ENCODE measurements around the gene HLA-DMA. TPM values are rescaled to one million over a fixed set of nuclear protein-coding genes. Genes with fewer than 3 reads are reported as not detected.
"Not testable (repeated sequence)": the region's sequence is repeated elsewhere in the genome, so short reads cannot be mapped to it uniquely, and the experiment has no call there.

The HLA-DMA gene
- total RNA-seq, 1 experiment from 2014 or later, result 3.0 TPM

DNA sequence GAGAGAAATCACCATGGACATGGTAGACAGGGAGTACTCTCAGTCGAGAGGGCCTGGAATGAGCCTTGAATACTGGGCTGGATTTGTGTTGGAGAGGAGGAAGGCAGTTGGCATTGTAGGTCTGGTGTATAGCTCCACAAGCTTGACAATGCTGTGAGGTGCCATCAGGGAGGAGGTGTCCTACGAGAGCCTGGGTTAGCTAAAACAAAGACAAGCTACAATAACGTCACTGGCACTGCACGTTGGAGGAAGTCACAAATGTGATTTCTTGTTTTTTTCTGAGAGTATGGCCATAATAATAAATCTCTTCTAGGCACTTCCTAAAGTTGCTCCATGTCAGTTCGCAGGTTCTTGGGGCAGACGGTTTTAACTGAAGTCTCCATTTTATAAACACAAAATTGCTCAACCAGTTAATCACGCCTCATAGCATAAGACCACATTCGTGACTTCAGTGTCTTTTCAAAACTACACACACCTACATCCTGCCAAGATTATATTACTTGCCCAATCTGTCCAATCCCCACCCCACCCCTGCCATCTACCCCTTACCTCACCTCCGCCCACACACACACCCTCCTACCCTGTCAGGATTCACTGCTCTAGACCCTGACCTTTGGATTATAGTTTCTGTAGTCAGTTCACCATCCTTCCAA lies 7.7 kb downstream of the HLA-DMA start:
- DNase-seq, result no peak
- BruUV-seq (replicated peaks), result no TSS peak
- ATAC-seq, result no peak
- TF ChIP-seq, protein P1, sequence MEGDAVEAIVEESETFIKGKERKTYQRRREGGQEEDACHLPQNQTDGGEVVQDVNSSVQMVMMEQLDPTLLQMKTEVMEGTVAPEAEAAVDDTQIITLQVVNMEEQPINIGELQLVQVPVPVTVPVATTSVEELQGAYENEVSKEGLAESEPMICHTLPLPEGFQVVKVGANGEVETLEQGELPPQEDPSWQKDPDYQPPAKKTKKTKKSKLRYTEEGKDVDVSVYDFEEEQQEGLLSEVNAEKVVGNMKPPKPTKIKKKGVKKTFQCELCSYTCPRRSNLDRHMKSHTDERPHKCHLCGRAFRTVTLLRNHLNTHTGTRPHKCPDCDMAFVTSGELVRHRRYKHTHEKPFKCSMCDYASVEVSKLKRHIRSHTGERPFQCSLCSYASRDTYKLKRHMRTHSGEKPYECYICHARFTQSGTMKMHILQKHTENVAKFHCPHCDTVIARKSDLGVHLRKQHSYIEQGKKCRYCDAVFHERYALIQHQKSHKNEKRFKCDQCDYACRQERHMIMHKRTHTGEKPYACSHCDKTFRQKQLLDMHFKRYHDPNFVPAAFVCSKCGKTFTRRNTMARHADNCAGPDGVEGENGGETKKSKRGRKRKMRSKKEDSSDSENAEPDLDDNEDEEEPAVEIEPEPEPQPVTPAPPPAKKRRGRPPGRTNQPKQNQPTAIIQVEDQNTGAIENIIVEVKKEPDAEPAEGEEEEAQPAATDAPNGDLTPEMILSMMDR (conservative IDR thresholded peaks at IDR 0.05; ENCODE audit: low read depth, low read length), result no peak
- TF ChIP-seq EZH2phosphoT487 (IDR thresholded peaks at IDR 0.05; ENCODE audit: borderline replicate concordance, low read length), result no peak
- no peak for TF ChIP-seq EZH2 (IDR thresholded peaks at IDR 0.05; ENCODE audit: low read length, unreplicated experiment)
- ChIA-PET POLR2A (ENCODE audit: unreplicated experiment) (no interaction called here), CTCF (no interaction called here)
- Histone ChIP-seq H3K4me1 (ENCODE audit: insufficient read depth, low read length) (peaks cover 3% of the 10 kb centered on the region; the same call in 1 of the 2 replicates), H3K27ac (ENCODE audit: low read length) (no peak overlapping the region), H2AFZ (ENCODE audit: low read length) (no peak overlapping the region), H3K79me2 (ENCODE audit: low read length) (no peaks in the 10 kb centered on the region), H3K27me3 (ENCODE audit: low read length) (no peaks in the 10 kb centered on the region), H4K20me1 (ENCODE audit: low read length) (no peaks in the 10 kb centered on the region), H3F3A (ENCODE audit: low read length, unreplicated experiment) (no peaks in the 10 kb centered on the region), H3K4me2 (ENCODE audit: low read length) (no peak overlapping the region), H3K4me3 (ENCODE audit: low read length) (no peak overlapping the region), H3K9me2 (replicated peaks; ENCODE audit: low read length) (no peaks in the 10 kb centered on the region), H3K9ac (ENCODE audit: low read length) (no peak overlapping the region), H3K36me3 (ENCODE audit: low read depth, low read length) (no peaks in the 10 kb centered on the region), H3K9me3 (ENCODE audit: low read length) (0 out of 2 replicates have a peak, but pooled peaks cover 10% of the 10 kb centered on the region)
- intact Hi-C loops (cut with micrococcal nuclease), result no loop called here

DNA sequence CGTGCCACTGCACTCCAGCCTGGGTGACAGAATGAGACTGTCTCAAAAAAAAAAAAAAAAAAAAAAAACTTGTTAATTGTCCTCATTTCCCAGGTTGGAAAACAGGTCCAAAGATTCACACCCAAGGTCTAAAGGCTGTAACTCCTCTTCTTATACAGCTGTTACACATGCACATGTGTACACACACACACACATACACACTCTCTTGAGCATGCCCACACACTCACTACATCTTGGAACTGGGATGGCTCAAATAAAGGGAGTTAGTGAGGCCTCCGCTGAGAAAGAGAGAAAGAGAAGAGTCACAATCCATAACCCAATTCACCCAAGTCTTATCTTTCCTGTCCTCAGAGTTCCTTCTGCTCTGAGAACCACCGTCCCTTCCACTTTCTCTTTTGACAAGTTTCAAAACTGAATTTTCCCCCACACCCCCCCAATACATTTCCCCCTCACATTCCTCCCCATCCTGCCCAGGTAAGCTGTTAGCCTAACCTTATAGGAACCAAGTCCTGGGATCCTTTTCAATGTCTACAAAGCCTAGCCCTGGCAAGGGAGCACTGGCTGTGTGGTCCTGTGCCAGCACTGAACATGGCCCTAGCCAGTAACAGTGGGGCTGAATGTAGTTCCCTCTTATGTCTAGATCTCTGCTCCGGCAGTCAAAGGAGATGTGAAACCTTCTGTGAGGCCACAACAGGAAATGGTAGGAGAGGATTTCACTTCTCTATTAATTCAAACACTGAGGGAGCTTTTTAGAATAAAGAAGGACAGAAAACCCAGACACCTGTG lies 8.8 kb downstream of the HLA-DMA start:
- intact Hi-C loops (cut with micrococcal nuclease), result no loop called here
- H3K9me2 ChIP-seq (replicated peaks; ENCODE audit: low read length), result no peaks in the 10 kb centered on the region
- 0 out of 2 replicates have a peak, but pooled peaks cover 10% of the 10 kb centered on the region for H3K9me3 ChIP-seq (ENCODE audit: low read length)
- no peak overlapping the region for H2AFZ ChIP-seq (ENCODE audit: low read length)
- CTCF ChIA-PET, result no interaction called here
- POLR2A ChIA-PET (ENCODE audit: unreplicated experiment), result no interaction called here
- H3F3A ChIP-seq (ENCODE audit: low read length, unreplicated experiment), result no peaks in the 10 kb centered on the region
- H3K36me3 ChIP-seq (ENCODE audit: low read depth, low read length), result no peaks in the 10 kb centered on the region
- H3K9ac ChIP-seq (ENCODE audit: low read length), result no peak overlapping the region
- no TSS peak for BruUV-seq (replicated peaks)
- ATAC-seq (no peak), DNase-seq (no peak)
- H3K27me3 ChIP-seq (ENCODE audit: low read length), result 0 out of 2 replicates have a peak, but pooled peaks cover 5% of the 10 kb centered on the region
- H3K4me3 ChIP-seq (ENCODE audit: low read length), result no peak overlapping the region
- no peak overlapping the region for H3K27ac ChIP-seq (ENCODE audit: low read length)
- no peak overlapping the region for H3K4me2 ChIP-seq (ENCODE audit: low read length)
- no peak for TF ChIP-seq EZH2 (IDR thresholded peaks at IDR 0.05; ENCODE audit: low read length, unreplicated experiment)
- TF ChIP-seq EZH2phosphoT487 (IDR thresholded peaks at IDR 0.05; ENCODE audit: borderline replicate concordance, low read length), result no peak
- TF ChIP-seq, protein P1 (conservative IDR thresholded peaks at IDR 0.05; ENCODE audit: low read depth, low read length), result no peak
- H3K79me2 ChIP-seq (ENCODE audit: low read length), result no peaks in the 10 kb centered on the region
- H3K4me1 ChIP-seq (ENCODE audit: insufficient read depth, low read length), result peaks cover 3% of the 10 kb centered on the region; the same call in 1 of the 2 replicates
- H4K20me1 ChIP-seq (ENCODE audit: low read length), result no peaks in the 10 kb centered on the region

DNA sequence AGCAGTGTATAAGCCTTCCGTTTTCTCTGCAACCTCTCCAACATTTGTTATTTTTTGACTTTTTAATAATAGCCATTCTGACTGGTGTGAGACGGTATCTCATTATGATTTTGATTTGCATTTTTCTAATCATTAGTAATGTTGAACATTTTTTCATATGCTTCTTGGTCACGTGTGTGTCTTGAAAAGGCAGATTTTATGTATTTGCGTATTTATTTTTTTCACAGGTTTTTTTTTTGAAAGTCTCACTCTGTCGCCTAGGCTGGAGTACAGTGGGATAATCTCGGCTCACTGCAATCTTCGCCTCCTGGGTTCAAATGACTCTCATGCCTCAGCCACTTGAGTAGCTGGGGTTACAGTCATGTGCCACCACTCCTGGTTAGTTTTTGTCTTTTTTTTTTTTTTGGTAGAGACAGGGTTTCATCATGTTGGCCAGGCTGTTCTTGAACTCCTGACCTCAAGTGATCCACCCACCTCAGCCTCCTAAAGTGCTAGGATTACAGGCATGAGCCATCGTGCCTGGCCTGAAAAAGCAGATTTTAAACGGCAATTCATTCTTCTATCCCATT lies 10.3 kb downstream of the HLA-DMA start:
- H2AFZ ChIP-seq (ENCODE audit: low read length); H3K9me3 ChIP-seq (ENCODE audit: low read length); intact Hi-C loops (cut with micrococcal nuclease); DNase-seq; H3F3A ChIP-seq (ENCODE audit: low read length, unreplicated experiment); H3K4me2 ChIP-seq (ENCODE audit: low read length); H3K79me2 ChIP-seq (ENCODE audit: low read length); H3K9ac ChIP-seq (ENCODE audit: low read length); ATAC-seq; POLR2A ChIA-PET (ENCODE audit: unreplicated experiment); BruUV-seq (replicated peaks); H3K27ac ChIP-seq (ENCODE audit: low read length); H3K9me2 ChIP-seq (replicated peaks; ENCODE audit: low read length); H3K36me3 ChIP-seq (ENCODE audit: low read depth, low read length); H4K20me1 ChIP-seq (ENCODE audit: low read length); H3K4me1 ChIP-seq (ENCODE audit: insufficient read depth, low read length); H3K4me3 ChIP-seq (ENCODE audit: low read length): not testable (repeated sequence)
- CTCF ChIA-PET, result interaction anchor here (1.0 kb wide), 1 partner anchor 42 kb away, joined by 6 read pairs; no protein-coding TSS in a partner anchor
- H3K27me3 ChIP-seq (ENCODE audit: low read length), result peaks cover 14% of the 10 kb centered on the region

Data from PC-3 (cell line).